HCT116 (cell line): Measurements from ENCODE around the gene CD19. TPM values are rescaled to one million over a fixed set of nuclear protein-coding genes. Genes with fewer than 3 reads are reported as not detected.

Experiments
- ATAC-seq: fragments of 200-7000 bp; cut with Tn5 transposase; 2 replicates; pipeline ENCODE4 v1.9.1; 2020; ENCODE audit warnings: mild to moderate bottlenecking, moderate library complexity
- BruUV-seq: library from RNA; stranded (reverse); fragments of 400-500 nt; replicated peaks from 2 replicates; lab custom pipeline; 2021; lab: Mats Ljungman, UMichigan
- CTCF ChIA-PET: fragments of 300-600 bp; sonication (Branson Sonifier 250); formaldehyde crosslinking; loops from one replicate; lab custom pipeline; 2021; ENCODE audit warnings: antibody characterized with exemption; lab: Charles Lee
- POLR2A ChIA-PET: fragments of 300-600, 350-600 bp; sonication (Branson Sonifier 250); formaldehyde crosslinking; loops from one replicate; lab custom pipeline; 2021; ENCODE audit warnings: antibody characterized with exemption; lab: Charles Lee
- RAD21 ChIA-PET, 2 experiments: fragments of 300-600 bp; sonication (Branson Sonifier 250); formaldehyde crosslinking; loops; one replicate each; lab custom pipeline; 2023; ENCODE audit warnings: low total read pairs in 2 of 2; ENCODE audit not compliant: uncharacterized antibody in 2 of 2, unreplicated experiment in 2 of 2, low non-redundant PET in 1 of 2; lab: Charles Lee
- DNase-seq: peaks from one replicate; pipeline ENCODE4 v3.0.0-alpha.2; 2010; ENCODE audit warnings: low read depth, low spot score
- H2AFZ ChIP-seq: fragments of 200-600 bp; shearing (Covaris generic), sonication (generic); 2 replicates; pipeline ENCODE4 v1.6.1; 2017; ENCODE audit warnings: low read depth, mixed run types, mixed read lengths, antibody characterized with exemption, low read length; ENCODE audit not compliant: poor library complexity, severe bottlenecking
- H3K27ac ChIP-seq: 2 replicates; pipeline ENCODE4 v1.5.1; 2012; ENCODE audit warnings: low read depth, low read length
- H3K27me3 ChIP-seq: fragments of 200-600 bp; sonication (generic); 2 replicates; pipeline ENCODE4 v1.6.1; 2016; ENCODE audit warnings: mixed run types, low read length, mixed read lengths; ENCODE audit not compliant: insufficient read depth
- H3K36me3 ChIP-seq, 2 experiments: fragments of 200-500 bp in 1 of 2; fragments of 200-600 bp in 1 of 2; sonication (Bioruptor generic) in 1 of 2; sonication (generic) in 1 of 2; 2 replicates each; pipeline versions ENCODE4 v1.5.1 to v1.6.1; 2014 to 2016; ENCODE audit warnings: low read length in 2 of 2, inconsistent platforms in 1 of 2, mixed read lengths in 1 of 2, mixed run types in 1 of 2; ENCODE audit not compliant: insufficient read depth in 2 of 2, control insufficient read depth in 1 of 2
- H3K4me1 ChIP-seq, 2 experiments: fragments of 200-600 bp in 1 of 2; sonication (generic) in 1 of 2; 2 replicates each; pipeline versions ENCODE4 v1.5.1 to v1.6.1; 2012 to 2017; ENCODE audit warnings: low read length in 2 of 2, inconsistent platforms in 1 of 2, mild to moderate bottlenecking in 1 of 2, mixed read lengths in 1 of 2, mixed run types in 1 of 2, moderate library complexity in 1 of 2; ENCODE audit not compliant: insufficient read depth in 2 of 2, control insufficient read depth in 1 of 2
- H3K4me2 ChIP-seq: fragments of 200-600 bp; sonication (generic); 2 replicates; pipeline ENCODE4 v1.6.1; 2017; ENCODE audit warnings: mixed run types, low read length, mixed read lengths
- H3K4me3 ChIP-seq, 2 experiments: fragments of 200-600 bp in 1 of 2; sonication (generic) in 1 of 2; replicated peaks in 1 of 2; 2 replicates each; pipeline ENCODE4 v1.5.1; 2011 to 2016; ENCODE audit warnings: low read length in 2 of 2, control low read depth in 1 of 2, low read depth in 1 of 2, mild to moderate bottlenecking in 1 of 2, mixed read lengths in 1 of 2, mixed run types in 1 of 2
- H3K79me2 ChIP-seq: fragments of 200-600 bp; sonication (generic); 2 replicates; pipeline ENCODE4 v1.6.1; 2017; ENCODE audit warnings: mild to moderate bottlenecking, mixed run types, low read length, moderate library complexity, mixed read lengths; ENCODE audit not compliant: insufficient read depth
- H3K9ac ChIP-seq: fragments of 200-600 bp; sonication (generic); 2 replicates; pipeline ENCODE4 v1.6.1; 2016; ENCODE audit warnings: low read length, mixed read lengths
- H3K9me2 ChIP-seq: fragments of 200-600 bp; sonication (generic), shearing (Covaris generic); 2 replicates; pipeline ENCODE4 v1.6.1; 2017; ENCODE audit warnings: mixed run types, mild to moderate bottlenecking, moderate library complexity; ENCODE audit not compliant: insufficient read depth
- H3K9me3 ChIP-seq, 2 experiments: fragments of 200-500 bp in 1 of 2; fragments of 200-600 bp in 1 of 2; sonication (Bioruptor generic) in 1 of 2; sonication (generic) in 1 of 2; 2 replicates each; pipeline ENCODE4 v1.6.1; 2014 to 2017; ENCODE audit warnings: low read length in 2 of 2, mixed read lengths in 2 of 2, inconsistent platforms in 1 of 2, low read depth in 1 of 2, mild to moderate bottlenecking in 1 of 2, mixed run types in 1 of 2, moderate library complexity in 1 of 2; ENCODE audit not compliant: control insufficient read depth in 1 of 2, insufficient read depth in 1 of 2
- H4K20me1 ChIP-seq: fragments of 200-600 bp; sonication (generic), shearing (Covaris generic); 2 replicates; pipeline ENCODE4 v1.6.1; 2017; ENCODE audit warnings: mixed run types, mild to moderate bottlenecking, moderate library complexity; ENCODE audit not compliant: insufficient read depth
- CBX3 ChIP-seq: IDR thresholded peaks from 2 replicates; pipeline ENCODE4 v1.6.1; 2012; ENCODE audit warnings: low read depth
- CEBPB ChIP-seq: IDR thresholded peaks from 2 replicates; pipeline ENCODE4 v1.6.1; 2012; ENCODE audit warnings: low read depth
- CTCF ChIP-seq, 3 experiments: fragments of 200-600 bp in 1 of 3; sonication (generic) in 1 of 3; IDR thresholded peaks in 2 of 3; conservative IDR thresholded peaks in 1 of 3; 2 replicates each; pipeline ENCODE4 v1.5.1; 2012 to 2017; ENCODE audit warnings: low read depth in 2 of 3, low read length in 2 of 3, antibody characterized with exemption in 1 of 3, borderline replicate concordance in 1 of 3, control low read depth in 1 of 3, mild to moderate bottlenecking in 1 of 3, mixed read lengths in 1 of 3, mixed run types in 1 of 3, moderate library complexity in 1 of 3; ENCODE audit not compliant: insufficient read depth in 1 of 3
- FOSL1 ChIP-seq: IDR thresholded peaks from 2 replicates; pipeline ENCODE4 v1.6.1; 2012; ENCODE audit warnings: low read depth
- RAD21 ChIP-seq: IDR thresholded peaks from 2 replicates; pipeline ENCODE4 v1.6.1; 2012; ENCODE audit warnings: low read depth, mild to moderate bottlenecking
- SIN3A ChIP-seq: IDR thresholded peaks from 2 replicates; pipeline ENCODE4 v1.6.1; 2012; ENCODE audit warnings: low read depth
- SP1 ChIP-seq: IDR thresholded peaks from 2 replicates; pipeline ENCODE4 v1.6.1; 2012; ENCODE audit warnings: low read depth
- SRF ChIP-seq: IDR thresholded peaks from 2 replicates; pipeline ENCODE4 v1.6.1; 2012; ENCODE audit warnings: low read depth
- YY1 ChIP-seq: IDR thresholded peaks from 2 replicates; pipeline ENCODE4 v1.6.1; 2011; ENCODE audit warnings: low read length, low read depth, moderate library complexity, mild to moderate bottlenecking; ENCODE audit not compliant: insufficient replicate concordance; ENCODE audit errors: extremely low read depth
- ZFX ChIP-seq: fragments of 450-650 bp; IDR thresholded peaks from 2 replicates; pipeline ENCODE4 v1.6.1; 2017
- ZNF274 ChIP-seq: fragments of 200-500 bp; sonication (Bioruptor generic); IDR thresholded peaks from 2 replicates; pipeline ENCODE4 v1.6.1; 2014; ENCODE audit warnings: mild to moderate bottlenecking, low read depth, low read length, inconsistent platforms
- intact Hi-C: fragments of 100-400 bp; cut with micrococcal nuclease; formaldehyde crosslinking; loops from 2 replicates; pipeline ENCODE4 v1.10.0; 2022
- total RNA-seq: library from RNA; stranded (reverse); gene quantifications from one replicate; pipeline ENCODE4 v1.2.1, GENCODE V29; 2021; ENCODE audit not compliant: unreplicated experiment

Gene CD19
- total RNA-seq, 1 experiment from 2014 or later: 0.27 TPM

- no peaks in the 10 kb centered on the region for H3K9me2 ChIP-seq
- POLR2A ChIA-PET: no interaction called here
- H3K36me3 ChIP-seq: peaks cover 45 to 50% of the 10 kb centered on the region in 2 experiments; a peak in 3 of 4 replicates
Measured at GRCh38 chr16:28958216-28958615, 26.4 kb downstream of the CD19 start.

More at GRCh38 chr16:28958216-28958615, 26.4 kb downstream of the CD19 start:
- BruUV-seq: no TSS peak
- H3K4me2 ChIP-seq: no peak overlapping the region
- ChIA-PET CTCF (no interaction called here), RAD21 (no interaction called here)
- H3K9ac ChIP-seq: no peak overlapping the region
- no peak for DNase-seq
- H3K27ac ChIP-seq: no peak overlapping the region
- H2AFZ ChIP-seq: no peak overlapping the region
- no peaks in the 10 kb centered on the region for H4K20me1 ChIP-seq
- no peak overlapping the region for H3K4me3 ChIP-seq
- H3K9me3 ChIP-seq: no peaks in the 10 kb centered on the region
- intact Hi-C loops: no loop called here
- TF ChIP-seq CBX3: no peak
- no peak for TF ChIP-seq ZFX
- TF ChIP-seq FOSL1: no peak
- TF ChIP-seq ZNF274: no peak
- TF ChIP-seq CEBPB: no peak
- no peak for TF ChIP-seq SRF
- TF ChIP-seq RAD21: no peak
- TF ChIP-seq SP1: no peak
- TF ChIP-seq CTCF (IDR thresholded peaks at IDR 0.05 in 2 of 3, conservative IDR thresholded peaks at IDR 0.05 in 1 of 3; ENCODE audit: borderline replicate concordance in 1 of 3, insufficient read depth in 1 of 3, low read depth in 2 of 3, low read length in 2 of 3): no peak
- TF ChIP-seq SIN3A: no peak
- TF ChIP-seq YY1: no peak
- H3K79me2 ChIP-seq: peaks cover 12% of the 10 kb centered on the region
- no peaks in the 10 kb centered on the region for H3K27me3 ChIP-seq
- no peaks in the 10 kb centered on the region for H3K4me1 ChIP-seq
- ATAC-seq: no peak
